ENCODE results near the gene CGB8. TPM values are rescaled to one million over a fixed set of nuclear protein-coding genes. Genes with fewer than 3 reads are reported as not detected.
"Not testable (repeated sequence)": the region's sequence is repeated elsewhere in the genome, so short reads cannot be mapped to it uniquely, and the experiment has no call there.

CGB8 gene
- total and polyA plus RNA-seq, 2 experiments from 2014 or later: 0.50 to 0.53 TPM

DNA sequence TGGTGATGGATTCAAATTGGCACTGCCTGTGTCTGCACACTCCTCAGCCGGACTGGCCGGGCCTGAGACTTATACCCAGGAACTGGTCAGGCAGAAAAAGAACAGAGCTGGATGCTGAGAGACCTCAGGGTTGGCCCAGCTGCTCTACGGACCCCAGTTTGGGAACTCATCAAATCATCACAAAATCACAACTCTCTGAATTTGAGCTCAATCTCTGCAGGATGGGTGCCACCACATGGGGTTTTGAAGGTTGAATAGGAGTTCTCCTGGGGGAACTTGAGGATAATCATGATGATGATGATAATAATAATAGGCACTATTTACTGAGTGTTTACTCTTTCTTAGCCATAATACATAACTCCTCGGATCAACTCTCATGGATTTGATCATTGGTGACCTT, 6.2 kb downstream of the CGB8 start:
- not testable (repeated sequence) for H3K9me3 ChIP-seq (ENCODE audit: low read depth); H3K27ac ChIP-seq; H3K36me3 ChIP-seq (replicated peaks; ENCODE audit: insufficient read depth, low read depth); H3K4me3 ChIP-seq; H3K4me2 ChIP-seq; H2AFZ ChIP-seq; H3K4me1 ChIP-seq (ENCODE audit: insufficient read depth); H3K9me2 ChIP-seq (replicated peaks; ENCODE audit: insufficient read depth); H3K79me2 ChIP-seq; H4K20me1 ChIP-seq (ENCODE audit: insufficient read depth, poor library complexity, severe bottlenecking); H3K27me3 ChIP-seq; DNase-seq (ENCODE audit: low spot score)
- WGBS (ENCODE audit: low lambda C conversion rate, missing lambda C conversion rate): 85% methylated on average over 2 of the region's 4 CpGs

DNA sequence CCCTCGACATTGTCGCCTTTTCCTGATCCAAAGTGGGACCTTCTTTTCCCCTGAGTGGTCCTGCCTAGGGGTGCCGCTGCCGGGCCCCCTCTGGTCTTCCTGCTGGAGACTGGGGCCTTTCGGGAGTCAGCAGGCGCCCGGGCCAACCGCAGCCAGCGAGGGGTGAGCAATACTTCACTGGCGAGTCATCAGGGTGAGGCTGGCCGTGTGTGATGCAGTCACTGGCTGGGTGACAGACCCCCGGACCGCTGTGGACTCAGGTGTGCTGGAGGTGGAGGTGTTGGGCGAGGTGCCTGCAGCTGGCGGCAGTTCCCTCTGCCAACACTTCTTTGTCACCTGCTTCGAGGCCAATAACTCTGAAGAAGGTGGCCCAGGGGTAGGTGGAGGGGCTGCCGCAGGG, 6.7 kb downstream of the CGB8 start:
- H3K4me1 ChIP-seq (ENCODE audit: insufficient read depth): no peaks in the 10 kb centered on the region
- no peaks in the 10 kb centered on the region for H3K9me3 ChIP-seq (ENCODE audit: low read depth)
- TF ChIP-seq EZH2 (IDR thresholded peaks at IDR 0.05; ENCODE audit: borderline replicate concordance) (no peak), EZH2phosphoT487 (IDR thresholded peaks at IDR 0.05; ENCODE audit: low read depth, severe bottlenecking, unreplicated experiment) (no peak)
- TF ChIP-seq, protein P1, sequence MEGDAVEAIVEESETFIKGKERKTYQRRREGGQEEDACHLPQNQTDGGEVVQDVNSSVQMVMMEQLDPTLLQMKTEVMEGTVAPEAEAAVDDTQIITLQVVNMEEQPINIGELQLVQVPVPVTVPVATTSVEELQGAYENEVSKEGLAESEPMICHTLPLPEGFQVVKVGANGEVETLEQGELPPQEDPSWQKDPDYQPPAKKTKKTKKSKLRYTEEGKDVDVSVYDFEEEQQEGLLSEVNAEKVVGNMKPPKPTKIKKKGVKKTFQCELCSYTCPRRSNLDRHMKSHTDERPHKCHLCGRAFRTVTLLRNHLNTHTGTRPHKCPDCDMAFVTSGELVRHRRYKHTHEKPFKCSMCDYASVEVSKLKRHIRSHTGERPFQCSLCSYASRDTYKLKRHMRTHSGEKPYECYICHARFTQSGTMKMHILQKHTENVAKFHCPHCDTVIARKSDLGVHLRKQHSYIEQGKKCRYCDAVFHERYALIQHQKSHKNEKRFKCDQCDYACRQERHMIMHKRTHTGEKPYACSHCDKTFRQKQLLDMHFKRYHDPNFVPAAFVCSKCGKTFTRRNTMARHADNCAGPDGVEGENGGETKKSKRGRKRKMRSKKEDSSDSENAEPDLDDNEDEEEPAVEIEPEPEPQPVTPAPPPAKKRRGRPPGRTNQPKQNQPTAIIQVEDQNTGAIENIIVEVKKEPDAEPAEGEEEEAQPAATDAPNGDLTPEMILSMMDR (IDR thresholded peaks at IDR 0.05; ENCODE audit: poor library complexity): no peak
- no peaks in the 10 kb centered on the region for H3K27me3 ChIP-seq
- H3K4me2 ChIP-seq: no peak overlapping the region
- no peaks in the 10 kb centered on the region for H4K20me1 ChIP-seq (ENCODE audit: insufficient read depth, poor library complexity, severe bottlenecking)
- H2AFZ ChIP-seq: no peak overlapping the region
- no peak overlapping the region for H3K27ac ChIP-seq
- no peaks in the 10 kb centered on the region for H3K79me2 ChIP-seq
- H3K36me3 ChIP-seq (replicated peaks; ENCODE audit: insufficient read depth, low read depth): no peaks in the 10 kb centered on the region
- H3K9me2 ChIP-seq (replicated peaks; ENCODE audit: insufficient read depth): no peaks in the 10 kb centered on the region
- WGBS (ENCODE audit: low lambda C conversion rate, missing lambda C conversion rate): 69% methylated on average over 17 of the region's 17 CpGs
- no peak overlapping the region for H3K4me3 ChIP-seq
- peak; percentile 14 for DNase-seq (ENCODE audit: low spot score)

DNA sequence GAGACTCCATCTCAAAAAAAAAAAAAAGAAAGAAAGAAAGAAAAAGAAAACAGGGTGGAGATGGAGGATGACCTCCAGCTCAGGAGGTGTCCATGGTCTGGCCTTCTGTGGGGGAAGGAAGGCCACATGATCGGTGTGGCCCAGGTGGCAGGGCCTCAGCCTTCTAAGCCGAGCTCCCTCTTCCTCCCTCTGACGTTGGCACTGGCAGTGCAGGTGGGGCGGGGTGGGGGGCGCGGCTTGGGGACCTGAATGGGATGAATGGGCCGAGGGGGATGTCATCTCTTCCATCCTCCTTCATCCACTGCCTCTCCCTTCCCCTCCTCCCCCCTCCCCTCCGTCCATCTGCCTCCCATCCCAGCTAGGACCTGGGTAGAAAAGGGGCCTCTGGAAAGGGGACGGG, 9.2 kb downstream of the CGB8 start:
- H3K36me3 ChIP-seq (replicated peaks; ENCODE audit: insufficient read depth, low read depth); H3K4me2 ChIP-seq; H3K27ac ChIP-seq; H3K9me2 ChIP-seq (replicated peaks; ENCODE audit: insufficient read depth); DNase-seq (ENCODE audit: low spot score); H2AFZ ChIP-seq; H3K27me3 ChIP-seq; H3K4me3 ChIP-seq; H3K79me2 ChIP-seq; H3K9me3 ChIP-seq (ENCODE audit: low read depth); H3K4me1 ChIP-seq (ENCODE audit: insufficient read depth); H4K20me1 ChIP-seq (ENCODE audit: insufficient read depth, poor library complexity, severe bottlenecking): not testable (repeated sequence)
- WGBS (ENCODE audit: low lambda C conversion rate, missing lambda C conversion rate): no CpG with 5 or more reads among the region's 9 CpGs

DNA sequence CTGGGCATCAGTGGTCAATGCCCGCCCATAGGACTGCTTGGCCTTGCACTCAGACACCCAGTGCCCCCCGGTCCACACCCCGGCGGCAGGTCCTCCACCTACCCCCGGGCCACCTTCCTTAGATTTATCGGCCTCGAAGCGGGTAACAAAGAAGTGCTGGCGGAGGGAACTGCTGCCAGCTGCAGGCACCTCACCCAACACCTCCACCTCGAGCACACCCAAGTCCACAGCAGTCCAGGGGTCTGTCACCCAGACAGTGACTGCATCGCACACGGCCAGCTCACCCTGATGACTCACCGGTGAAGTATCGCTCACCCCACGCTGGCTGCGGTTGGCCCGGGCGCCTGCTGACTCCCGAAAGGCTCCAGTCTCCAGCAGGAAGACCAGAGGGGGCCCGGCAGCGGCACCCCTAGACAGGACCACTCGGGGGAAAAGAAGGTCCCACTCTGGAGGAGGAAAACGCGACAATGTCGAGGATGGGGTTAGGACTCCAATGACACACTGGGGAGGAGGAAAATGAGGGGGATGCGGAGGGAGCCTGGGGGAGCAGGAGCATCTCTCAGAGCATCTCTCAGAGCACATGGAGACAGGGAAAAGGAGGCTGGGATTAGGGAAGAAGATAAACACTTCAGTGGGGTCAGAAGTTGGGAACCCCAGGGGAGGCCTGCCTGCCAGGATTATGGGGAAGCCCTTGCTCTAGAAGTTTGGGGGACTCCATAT, 10.2 kb downstream of the CGB8 start:
- not testable (repeated sequence) for DNase-seq (ENCODE audit: low spot score); H3K9me2 ChIP-seq (replicated peaks; ENCODE audit: insufficient read depth); H3K4me2 ChIP-seq; H3K4me3 ChIP-seq; H3K79me2 ChIP-seq; H3K4me1 ChIP-seq (ENCODE audit: insufficient read depth); H4K20me1 ChIP-seq (ENCODE audit: insufficient read depth, poor library complexity, severe bottlenecking); H3K9me3 ChIP-seq (ENCODE audit: low read depth); H3K27ac ChIP-seq; H3K27me3 ChIP-seq; H3K36me3 ChIP-seq (replicated peaks; ENCODE audit: insufficient read depth, low read depth); H2AFZ ChIP-seq
- 86% methylated on average over 22 of the region's 26 CpGs for WGBS (ENCODE audit: low lambda C conversion rate, missing lambda C conversion rate)

DNA sequence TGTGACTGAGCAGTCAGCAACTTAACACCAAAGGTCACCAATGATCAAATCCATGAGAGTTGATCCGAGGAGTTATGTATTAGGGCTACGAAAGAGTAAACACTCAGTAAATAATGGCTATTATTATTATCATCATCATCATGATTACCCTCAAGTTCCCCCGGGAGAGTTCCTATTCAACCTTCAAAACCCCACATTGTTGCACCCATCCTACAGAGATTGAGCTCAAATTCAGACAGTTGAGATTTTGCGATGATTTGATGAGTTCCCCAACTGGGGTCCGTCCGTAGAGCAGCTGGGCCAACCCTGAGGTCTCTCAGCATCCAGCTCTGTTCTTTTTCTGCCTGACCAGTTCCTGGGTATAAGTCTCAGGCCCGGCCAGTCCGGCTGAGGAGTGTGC, 10.8 kb downstream of the CGB8 start:
- not testable (repeated sequence) for H3K4me1 ChIP-seq (ENCODE audit: insufficient read depth); H3K27ac ChIP-seq; H3K4me2 ChIP-seq; H3K4me3 ChIP-seq; H3K36me3 ChIP-seq (replicated peaks; ENCODE audit: insufficient read depth, low read depth); DNase-seq (ENCODE audit: low spot score); H4K20me1 ChIP-seq (ENCODE audit: insufficient read depth, poor library complexity, severe bottlenecking); H3K27me3 ChIP-seq; H2AFZ ChIP-seq; H3K79me2 ChIP-seq; H3K9me3 ChIP-seq (ENCODE audit: low read depth); H3K9me2 ChIP-seq (replicated peaks; ENCODE audit: insufficient read depth)
- WGBS (ENCODE audit: low lambda C conversion rate, missing lambda C conversion rate): 88% methylated on average over 8 of the region's 8 CpGs

Measured in hepatocyte (in vitro differentiated cells).